ENCODE data around the gene GANAB. TPM values are rescaled to one million over a fixed set of nuclear protein-coding genes. Genes with fewer than 3 reads are reported as not detected.

Gene GANAB
- total and polyA plus RNA-seq, 2 experiments from 2014 or later, result 82.3 to 272 TPM

DNA sequence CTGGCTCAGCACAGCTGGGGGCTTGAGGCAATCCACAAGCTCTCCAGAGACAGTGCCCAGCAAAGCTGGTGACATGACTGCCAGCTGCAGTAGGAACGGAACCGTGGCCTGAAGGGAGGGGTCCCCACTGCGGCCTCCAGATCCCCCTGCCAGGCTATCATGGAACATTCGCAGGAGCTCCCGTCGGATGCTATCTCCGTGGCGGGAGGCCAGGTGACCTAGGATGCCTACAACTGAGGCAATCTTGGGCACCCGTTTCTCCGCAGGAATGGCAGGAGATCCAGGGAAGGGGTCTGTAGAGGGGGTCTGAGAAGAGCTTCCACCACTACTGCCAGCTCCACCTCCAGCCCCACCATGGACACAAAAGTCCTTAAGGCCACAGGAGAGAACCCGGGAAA is 2.6 kb upstream of the GANAB start:
- no peak overlapping the region for H2AFZ ChIP-seq
- H3K36me3 Mint-ChIP-seq (ENCODE audit: low read depth), result peaks cover 31% of the 10 kb centered on the region
- no peak for ATAC-seq

DNA sequence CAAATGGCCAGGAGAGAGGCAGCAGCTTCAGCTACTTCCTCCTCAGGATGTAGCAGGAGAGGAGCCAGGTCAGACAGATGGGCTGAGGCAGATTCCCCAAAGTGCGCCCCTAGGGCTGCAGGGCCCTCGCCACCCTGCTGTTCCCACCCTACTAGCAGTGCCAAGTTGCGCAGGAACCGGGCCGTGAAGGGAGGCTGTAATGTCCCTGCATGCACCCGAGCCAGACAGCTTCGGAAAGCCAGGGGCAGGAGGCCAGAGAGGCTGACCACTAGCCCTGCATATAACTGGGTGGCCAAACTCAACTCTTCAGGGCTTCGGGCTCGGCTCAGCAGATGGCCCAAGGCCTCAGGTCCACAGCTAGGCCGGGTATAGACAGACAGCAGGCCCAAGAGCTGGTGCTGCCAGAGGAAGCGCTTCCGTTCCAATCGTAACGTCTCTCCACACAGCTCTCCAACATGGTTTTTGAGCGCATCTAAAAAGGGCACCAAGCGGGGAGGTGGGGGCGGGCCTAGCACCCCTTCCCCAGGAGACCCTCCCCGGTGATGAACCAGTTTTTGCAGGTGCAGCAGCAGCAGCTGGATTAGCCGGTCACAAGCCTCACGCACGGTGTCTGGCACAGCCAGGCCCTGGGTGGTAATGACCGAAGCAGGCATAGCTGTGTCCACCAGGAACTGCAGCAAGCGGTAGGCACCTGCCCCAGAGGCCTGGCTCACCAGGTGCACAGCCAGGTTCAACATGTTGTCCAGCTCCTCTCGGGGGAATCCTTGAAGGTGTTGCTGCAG is 2.0 kb upstream of the GANAB start:
- Histone ChIP-seq H2AFZ (no peak overlapping the region), H3F3A (replicated peaks; ENCODE audit: low read depth) (peaks cover 22% of the 10 kb centered on the region; the same call in 1 of the 2 replicates), H3K4me1 (ENCODE audit: insufficient read depth) (peaks cover 9% of the 10 kb centered on the region; the same call in 1 of the 2 replicates), H3K4me3 (no peak overlapping the region), H3K27me3 (ENCODE audit: insufficient read depth) (no peaks in the 10 kb centered on the region), H3K9me2 (ENCODE audit: insufficient read depth) (no peaks in the 10 kb centered on the region), H4K20me1 (replicated peaks; ENCODE audit: insufficient read depth) (peaks cover 13% of the 10 kb centered on the region), H3K79me2 (replicated peaks; ENCODE audit: insufficient read depth) (peaks cover 52% of the 10 kb centered on the region), H3K27ac (ENCODE audit: low read depth) (no peak overlapping the region), H3K4me2 (no peak overlapping the region), H3K36me3 (ENCODE audit: insufficient read depth) (peaks cover 10% of the 10 kb centered on the region; the same call in 1 of the 2 replicates)
- TF ChIP-seq EZH2 (IDR thresholded peaks at IDR 0.05; ENCODE audit: low read depth, unreplicated experiment) (no peak), CREB1 (CRISPR knock-in tag; IDR thresholded peaks at IDR 0.05; ENCODE audit: low read depth) (no peak), POLR2AphosphoS5 (IDR thresholded peaks at IDR 0.05; ENCODE audit: low read depth) (no peak)
- TF ChIP-seq, protein P1, sequence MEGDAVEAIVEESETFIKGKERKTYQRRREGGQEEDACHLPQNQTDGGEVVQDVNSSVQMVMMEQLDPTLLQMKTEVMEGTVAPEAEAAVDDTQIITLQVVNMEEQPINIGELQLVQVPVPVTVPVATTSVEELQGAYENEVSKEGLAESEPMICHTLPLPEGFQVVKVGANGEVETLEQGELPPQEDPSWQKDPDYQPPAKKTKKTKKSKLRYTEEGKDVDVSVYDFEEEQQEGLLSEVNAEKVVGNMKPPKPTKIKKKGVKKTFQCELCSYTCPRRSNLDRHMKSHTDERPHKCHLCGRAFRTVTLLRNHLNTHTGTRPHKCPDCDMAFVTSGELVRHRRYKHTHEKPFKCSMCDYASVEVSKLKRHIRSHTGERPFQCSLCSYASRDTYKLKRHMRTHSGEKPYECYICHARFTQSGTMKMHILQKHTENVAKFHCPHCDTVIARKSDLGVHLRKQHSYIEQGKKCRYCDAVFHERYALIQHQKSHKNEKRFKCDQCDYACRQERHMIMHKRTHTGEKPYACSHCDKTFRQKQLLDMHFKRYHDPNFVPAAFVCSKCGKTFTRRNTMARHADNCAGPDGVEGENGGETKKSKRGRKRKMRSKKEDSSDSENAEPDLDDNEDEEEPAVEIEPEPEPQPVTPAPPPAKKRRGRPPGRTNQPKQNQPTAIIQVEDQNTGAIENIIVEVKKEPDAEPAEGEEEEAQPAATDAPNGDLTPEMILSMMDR (conservative IDR thresholded peaks at IDR 0.05; ENCODE audit: low read depth in 2 of 2), result no peak
- Mint-ChIP-seq H3K9me3 (peaks cover 2% of the 10 kb centered on the region; the same call in 1 of the 3 replicates), H3K27me3 (ENCODE audit: insufficient read depth, low read depth, poor library complexity) (peaks cover 13% of the 10 kb centered on the region), H3K27ac (no peak overlapping the region), H3K36me3 (ENCODE audit: low read depth) (peaks cover 32% of the 10 kb centered on the region), H3K4me3 (no peak overlapping the region; the same call in 2 of the 3 replicates), H3K4me1 (peaks cover 18% of the 10 kb centered on the region)
- ATAC-seq, result no peak
- no peak for DNase-seq (ENCODE audit: low spot score)

More for the DNA sequence above, 2.6 kb upstream of the GANAB start:
- H3K4me2 ChIP-seq, result no peak overlapping the region
- H3F3A ChIP-seq (replicated peaks; ENCODE audit: low read depth), result peaks cover 18% of the 10 kb centered on the region; the same call in 1 of the 2 replicates
- H3K4me3 ChIP-seq, result no peak overlapping the region
- peaks cover 2% of the 10 kb centered on the region; the same call in 1 of the 3 replicates for H3K9me3 Mint-ChIP-seq
- H3K4me1 Mint-ChIP-seq, result peaks cover 21% of the 10 kb centered on the region
- H3K79me2 ChIP-seq (replicated peaks; ENCODE audit: insufficient read depth), result peaks cover 46% of the 10 kb centered on the region
- peaks cover 16% of the 10 kb centered on the region for H3K27me3 Mint-ChIP-seq (ENCODE audit: insufficient read depth, low read depth, poor library complexity)
- H3K27me3 ChIP-seq (ENCODE audit: insufficient read depth), result no peaks in the 10 kb centered on the region
- peaks cover 9% of the 10 kb centered on the region; the same call in 1 of the 2 replicates for H3K4me1 ChIP-seq (ENCODE audit: insufficient read depth)
- no peak overlapping the region; the same call in 2 of the 3 replicates for H3K4me3 Mint-ChIP-seq
- H4K20me1 ChIP-seq (replicated peaks; ENCODE audit: insufficient read depth), result peaks cover 10% of the 10 kb centered on the region
- no peak for DNase-seq (ENCODE audit: low spot score)
- no peak overlapping the region for H3K27ac Mint-ChIP-seq
- no peaks in the 10 kb centered on the region for H3K9me2 ChIP-seq (ENCODE audit: insufficient read depth)
- no peak overlapping the region for H3K27ac ChIP-seq (ENCODE audit: low read depth)
- H3K36me3 ChIP-seq (ENCODE audit: insufficient read depth), result peaks cover 10% of the 10 kb centered on the region; the same call in 1 of the 2 replicates
- TF ChIP-seq EZH2 (IDR thresholded peaks at IDR 0.05; ENCODE audit: low read depth, unreplicated experiment) (no peak), NANOG (IDR thresholded peaks at IDR 0.05; ENCODE audit: borderline replicate concordance) (no peak), ZNF331 (CRISPR knock-in tag; IDR thresholded peaks at IDR 0.05; ENCODE audit: low read depth) (no peak)
- TF ChIP-seq, protein P2, sequence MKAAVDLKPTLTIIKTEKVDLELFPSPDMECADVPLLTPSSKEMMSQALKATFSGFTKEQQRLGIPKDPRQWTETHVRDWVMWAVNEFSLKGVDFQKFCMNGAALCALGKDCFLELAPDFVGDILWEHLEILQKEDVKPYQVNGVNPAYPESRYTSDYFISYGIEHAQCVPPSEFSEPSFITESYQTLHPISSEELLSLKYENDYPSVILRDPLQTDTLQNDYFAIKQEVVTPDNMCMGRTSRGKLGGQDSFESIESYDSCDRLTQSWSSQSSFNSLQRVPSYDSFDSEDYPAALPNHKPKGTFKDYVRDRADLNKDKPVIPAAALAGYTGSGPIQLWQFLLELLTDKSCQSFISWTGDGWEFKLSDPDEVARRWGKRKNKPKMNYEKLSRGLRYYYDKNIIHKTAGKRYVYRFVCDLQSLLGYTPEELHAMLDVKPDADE (IDR thresholded peaks at IDR 0.05), result no peak

Data from GM23338 (cell line).